K562 (cell line): ENCODE data around the gene HRCT1. TPM values are rescaled to one million over a fixed set of nuclear protein-coding genes. Genes with fewer than 3 reads are reported as not detected.

Source experiments
- ATAC-seq: fragments of 200-7000 bp; cut with Tn5 transposase; 3 replicates; pipeline ENCODE4 v1.9.1; 2020; ENCODE audit warnings: moderate library complexity
- BruUV-seq: library from RNA; stranded (reverse); fragments of 400-500 nt; replicated peaks from 2 replicates; lab custom pipeline; 2021; lab: Mats Ljungman, UMichigan
- CTCF ChIA-PET: fragments of 300-600 bp; formaldehyde crosslinking; extraction: SDS; loops from one replicate; lab custom pipeline; 2021; ENCODE audit warnings: low intra/inter-chr PET ratio; lab: Yijun Ruan, JAX
- POLR2A ChIA-PET: fragments of 300-600, 350-650 bp; sonication (Branson Sonifier 250); formaldehyde crosslinking; extraction: SDS; loops from one replicate; lab custom pipeline; 2021; ENCODE audit warnings: antibody characterized with exemption, inconsistent platforms; lab: Yijun Ruan, JAX
- DNase-seq, 4 experiments: peaks; one replicate each; pipeline versions ENCODE4 v3.0.0 to v3.0.0-alpha.2; 2011 to 2018; ENCODE audit warnings: low spot score in 3 of 4, mixed read lengths in 3 of 4; ENCODE audit errors: extremely low read depth in 1 of 4
- FAIRE-seq: peaks from 2 replicates; lab custom pipeline; 2011; peaks lifted over from hg19 to GRCh38; lab: Jason Lieb, UNC
- H2AFZ ChIP-seq: 2 replicates; pipeline ENCODE4 v1.6.0; 2011; ENCODE audit warnings: low read depth, low read length, control low read depth, inconsistent platforms
- H3K27ac ChIP-seq: fragments of 200-600 bp; 3 replicates; pipeline ENCODE4 v1.8.0; 2011; ENCODE audit warnings: low read depth, mild to moderate bottlenecking, control low read depth, inconsistent platforms, low read length, moderate library complexity, mixed read lengths; ENCODE audit errors: extremely low read depth
- H3K27me3 ChIP-seq, 2 experiments: fragments of 300-600 bp in 1 of 2; 2 replicates in 1 of 2; 3 replicates in 1 of 2; pipeline versions ENCODE4 v1.6.0 to v1.8.0; 2011; ENCODE audit warnings: inconsistent platforms in 2 of 2, low read length in 2 of 2, mild to moderate bottlenecking in 1 of 2, mixed read lengths in 1 of 2, moderate library complexity in 1 of 2; ENCODE audit not compliant: control insufficient read depth in 2 of 2, insufficient read depth in 2 of 2
- H3K36me3 ChIP-seq: fragments of 300-600 bp; 3 replicates; pipeline ENCODE4 v1.8.0; 2011; ENCODE audit warnings: mild to moderate bottlenecking, low read length, inconsistent platforms; ENCODE audit not compliant: control insufficient read depth, insufficient read depth
- H3K4me1 ChIP-seq, 2 experiments: fragments of 200-600 bp in 1 of 2; replicated peaks in 1 of 2; 2 replicates in 1 of 2; 3 replicates in 1 of 2; pipeline versions ENCODE4 v1.5.1 to v1.8.0; 2011; ENCODE audit warnings: inconsistent platforms in 2 of 2, low read length in 2 of 2, mild to moderate bottlenecking in 1 of 2, mixed read lengths in 1 of 2, moderate library complexity in 1 of 2; ENCODE audit not compliant: control insufficient read depth in 2 of 2, insufficient read depth in 2 of 2
- H3K4me2 ChIP-seq: 2 replicates; pipeline ENCODE4 v1.6.1; 2011; ENCODE audit warnings: low read length, control low read depth, inconsistent platforms, mixed read lengths; ENCODE audit not compliant: insufficient read depth
- H3K4me3 ChIP-seq: fragments of 200-600 bp; sonication (generic), shearing (Covaris generic); 2 replicates; pipeline ENCODE4 v1.5.1; 2016; ENCODE audit warnings: control low read depth, inconsistent platforms
- H3K79me2 ChIP-seq: fragments of 200-600 bp; 3 replicates; pipeline ENCODE4 v1.8.0; 2011; ENCODE audit warnings: low read length, inconsistent platforms; ENCODE audit not compliant: control insufficient read depth, insufficient read depth
- H3K9ac ChIP-seq, 2 experiments: 2 replicates each; pipeline versions ENCODE4 v1.6.0 to v1.6.1; 2011; ENCODE audit warnings: low read depth in 2 of 2, low read length in 2 of 2, control low read depth in 1 of 2, inconsistent platforms in 1 of 2, mild to moderate bottlenecking in 1 of 2, mixed read lengths in 1 of 2; ENCODE audit not compliant: insufficient read depth in 1 of 2
- H3K9me1 ChIP-seq: one replicate; pipeline ENCODE4 v1.6.0; 2011; ENCODE audit warnings: inconsistent platforms, mild to moderate bottlenecking, low read length, moderate library complexity; ENCODE audit not compliant: control insufficient read depth, insufficient read depth
- H3K9me3 ChIP-seq: replicated peaks from 2 replicates; pipeline ENCODE4 v1.5.1; 2011; ENCODE audit warnings: low read depth, low read length, inconsistent platforms; ENCODE audit not compliant: control insufficient read depth, insufficient read depth
- H4K20me1 ChIP-seq: replicated peaks from 2 replicates; pipeline ENCODE4 v1.6.1; 2011; ENCODE audit warnings: low read length, inconsistent platforms, mixed read lengths; ENCODE audit not compliant: control insufficient read depth, insufficient read depth
- ELF2 ChIP-seq: fragments of 250-450 bp; sonication (Bioruptor Pico); IDR thresholded peaks from 2 replicates; pipeline ENCODE4 v1.5.0; 2021; ENCODE audit warnings: mild to moderate bottlenecking
- EZH2 ChIP-seq: IDR thresholded peaks from 2 replicates; pipeline ENCODE4 v1.6.1; 2012; ENCODE audit warnings: low read depth, mild to moderate bottlenecking, inconsistent platforms, low read length, borderline replicate concordance
- HDAC1 ChIP-seq, 2 experiments: fragments of 450-650 bp; IDR thresholded peaks; 2 replicates each; pipeline ENCODE4 v1.6.1; 2016 to 2017; ENCODE audit warnings: inconsistent platforms in 1 of 2, mild to moderate bottlenecking in 1 of 2, moderate library complexity in 1 of 2
- TAF15 ChIP-seq: fragments of 200-400 bp; formaldehyde crosslinking; IDR thresholded peaks from 2 replicates; pipeline ENCODE4 v1.6.1; 2017; ENCODE audit warnings: mild to moderate bottlenecking, low read depth, low read length, moderate library complexity
- TFAM ChIP-seq: fragments of 250-450 bp; sonication (Bioruptor Pico); conservative IDR thresholded peaks from 2 replicates; pipeline ENCODE4 v1.5.0; 2021; ENCODE audit warnings: mild to moderate bottlenecking, moderate library complexity
- WGBS: fragments of 100-300 bp; shearing (Covaris generic); methylation state at CpG from one replicate; pipeline ENCODE4 v1.1.6; 2016; ENCODE audit warnings: low coverage, mixed read lengths; ENCODE audit not compliant: insufficient coverage; ENCODE audit errors: missing lambda C conversion rate; 5-methylcytosine and 5-hydroxymethylcytosine counted together
- in situ Hi-C: fragments of 300-500 bp; cut with MboI; formaldehyde crosslinking; loops from 4 replicates; pipeline ENCODE4 v1.15.0; 2018; ENCODE audit warnings: inconsistent platforms, mixed read lengths
- intact Hi-C: fragments of 100-400 bp; cut with micrococcal nuclease; formaldehyde crosslinking; loops from 2 replicates; pipeline ENCODE4 v1.14.2; 2022
- polyA plus RNA-seq, 8 experiments: library from polyadenylated mRNA; depleted of rRNA in 4 of 8; stranded (reverse) in 5 of 8; unstranded in 3 of 8; fragments of >200 nt; fragmentation: Nextera tagmentation in 2 of 8; fragmentation: Illumina TruSeq in 1 of 8; extraction: Ambion mirVana in 2 of 8; extraction: Trizol in 1 of 8; gene quantifications; 2 replicates each; pipeline versions ENCODE4 v1.2.1 to v1.2.3, GENCODE V29; 2011 to 2014; ENCODE audit warnings: inconsistent platforms in 1 of 8, missing spikeins in 1 of 8
- total RNA-seq, 7 experiments: library from RNA; depleted of rRNA in 6 of 7; stranded (reverse); fragments of >200 nt in 6 of 7; fragmentation: Illumina TruSeq in 2 of 7; extraction: Trizol in 2 of 7; gene quantifications; 2 replicates each; pipeline versions ENCODE4 v1.2.1 to v1.2.3, GENCODE V29; 2011 to 2021; ENCODE audit warnings: low replicate concordance in 1 of 7
- TF ChIP-seq, protein P1 (sequence below): conservative IDR thresholded peaks from 2 replicates; pipeline ENCODE4 v1.6.1; 2011; ENCODE audit warnings: low read depth, mild to moderate bottlenecking, low read length; ENCODE audit not compliant: control insufficient read depth
- TF ChIP-seq, protein P2 (sequence below): fragments of 250-450 bp; sonication (Bioruptor Pico); IDR thresholded peaks from 2 replicates; pipeline ENCODE4 v1.8.0; 2022; ENCODE audit warnings: moderate library complexity, mild to moderate bottlenecking, inconsistent platforms
- TF ChIP-seq, protein P3 (sequence below), 2 experiments: fragments of 450-650 bp; formaldehyde crosslinking in 1 of 2; IDR thresholded peaks; 2 replicates each; pipeline versions ENCODE4 v1.4.0 to v1.6.1; 2014 to 2020; ENCODE audit warnings: mild to moderate bottlenecking in 2 of 2, borderline replicate concordance in 1 of 2, low read depth in 1 of 2

HRCT1 gene
- total and polyA plus RNA-seq, 9 of the 15 experiments (the other 6 are each of a cell fraction or from before 2014, with no cell fraction given), result 0.40 TPM; not detected in 8

DNA sequence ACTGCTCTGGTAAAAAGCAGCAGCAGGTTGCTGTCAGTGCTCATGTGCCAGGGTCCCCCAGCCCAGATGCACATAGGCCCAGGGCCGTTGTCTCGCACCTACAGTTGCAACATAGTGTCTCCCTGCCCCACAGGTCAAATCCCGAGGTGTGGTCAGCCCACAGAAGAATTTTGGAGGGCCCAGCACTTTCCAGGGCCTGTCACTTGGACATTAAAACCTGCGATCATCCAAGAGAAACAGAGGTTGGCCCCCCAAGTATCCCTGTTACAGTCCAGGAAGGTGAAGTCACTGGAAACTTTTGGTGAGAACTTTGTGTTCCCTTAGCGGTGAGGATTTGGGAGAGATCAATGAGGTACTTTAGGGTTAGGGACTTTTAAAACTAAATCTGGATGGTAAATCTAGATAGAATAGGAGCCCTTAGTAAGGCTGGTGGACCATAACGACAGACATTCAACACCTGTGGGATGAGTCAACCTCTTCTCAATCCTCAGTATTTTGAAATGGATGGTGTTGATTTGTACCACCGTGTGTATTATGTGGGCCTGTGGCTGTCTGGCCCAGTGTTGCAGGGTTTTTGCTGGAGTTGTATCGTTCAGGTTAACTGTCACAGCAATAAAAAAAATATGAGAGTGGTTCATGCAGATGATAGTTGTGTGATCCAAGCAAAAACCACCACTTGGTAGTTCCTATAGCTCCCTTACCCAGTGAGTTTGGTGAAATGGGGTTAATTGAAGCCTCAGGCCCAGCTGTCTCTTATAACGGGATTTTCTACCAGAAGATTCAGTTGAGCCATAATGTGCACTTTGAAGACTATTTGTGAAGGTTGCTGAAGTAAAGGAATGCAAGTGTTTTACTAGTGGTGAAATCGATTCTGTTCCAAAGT is 32.7 kb downstream of the HRCT1 start:
- ChIA-PET CTCF (no interaction called here), POLR2A (interaction anchor here (0.8 to 2.4 kb wide), 3 partner anchors 13 to 60 kb away, joined by 3 to 10 read pairs (median 3); no protein-coding TSS in a partner anchor)
- Histone ChIP-seq H3K27ac (no peak overlapping the region), H3K36me3 (no peaks in the 10 kb centered on the region), H3K4me1 (no peaks in the 10 kb centered on the region; a peak in 2 of 5 replicates), H4K20me1 (no peaks in the 10 kb centered on the region), H3K9me1 (no peaks in the 10 kb centered on the region), H3K9me3 (no peaks in the 10 kb centered on the region), H3K27me3 (no peaks in the 10 kb centered on the region), H3K9ac (no peak overlapping the region), H3K4me2 (no peak overlapping the region), H3K4me3 (no peak overlapping the region), H2AFZ (peak overlapping the region; percentile 8; the same call in 1 of the 2 replicates), H3K79me2 (no peaks in the 10 kb centered on the region)
- ATAC-seq (no peak), DNase-seq (no peak), FAIRE-seq (no peak)
- BruUV-seq, result no TSS peak
- TF ChIP-seq TAF15, result no peak
- TF ChIP-seq, protein P1, sequence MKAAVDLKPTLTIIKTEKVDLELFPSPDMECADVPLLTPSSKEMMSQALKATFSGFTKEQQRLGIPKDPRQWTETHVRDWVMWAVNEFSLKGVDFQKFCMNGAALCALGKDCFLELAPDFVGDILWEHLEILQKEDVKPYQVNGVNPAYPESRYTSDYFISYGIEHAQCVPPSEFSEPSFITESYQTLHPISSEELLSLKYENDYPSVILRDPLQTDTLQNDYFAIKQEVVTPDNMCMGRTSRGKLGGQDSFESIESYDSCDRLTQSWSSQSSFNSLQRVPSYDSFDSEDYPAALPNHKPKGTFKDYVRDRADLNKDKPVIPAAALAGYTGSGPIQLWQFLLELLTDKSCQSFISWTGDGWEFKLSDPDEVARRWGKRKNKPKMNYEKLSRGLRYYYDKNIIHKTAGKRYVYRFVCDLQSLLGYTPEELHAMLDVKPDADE, result no peak
- TF ChIP-seq, protein P2, sequence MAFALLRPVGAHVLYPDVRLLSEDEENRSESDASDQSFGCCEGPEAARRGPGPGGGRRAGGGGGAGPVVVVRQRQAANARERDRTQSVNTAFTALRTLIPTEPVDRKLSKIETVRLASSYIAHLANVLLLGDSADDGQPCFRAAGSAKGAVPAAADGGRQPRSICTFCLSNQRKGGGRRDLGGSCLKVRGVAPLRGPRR (CRISPR knock-in tag), result no peak
- no peak for TF ChIP-seq ELF2 (CRISPR knock-in tag)
- TF ChIP-seq HDAC1 (IDR thresholded peaks at IDR 0.05), result no peak
- TF ChIP-seq EZH2, result no peak
- no peak for TF ChIP-seq TFAM (CRISPR knock-in tag)
- TF ChIP-seq, protein P3, sequence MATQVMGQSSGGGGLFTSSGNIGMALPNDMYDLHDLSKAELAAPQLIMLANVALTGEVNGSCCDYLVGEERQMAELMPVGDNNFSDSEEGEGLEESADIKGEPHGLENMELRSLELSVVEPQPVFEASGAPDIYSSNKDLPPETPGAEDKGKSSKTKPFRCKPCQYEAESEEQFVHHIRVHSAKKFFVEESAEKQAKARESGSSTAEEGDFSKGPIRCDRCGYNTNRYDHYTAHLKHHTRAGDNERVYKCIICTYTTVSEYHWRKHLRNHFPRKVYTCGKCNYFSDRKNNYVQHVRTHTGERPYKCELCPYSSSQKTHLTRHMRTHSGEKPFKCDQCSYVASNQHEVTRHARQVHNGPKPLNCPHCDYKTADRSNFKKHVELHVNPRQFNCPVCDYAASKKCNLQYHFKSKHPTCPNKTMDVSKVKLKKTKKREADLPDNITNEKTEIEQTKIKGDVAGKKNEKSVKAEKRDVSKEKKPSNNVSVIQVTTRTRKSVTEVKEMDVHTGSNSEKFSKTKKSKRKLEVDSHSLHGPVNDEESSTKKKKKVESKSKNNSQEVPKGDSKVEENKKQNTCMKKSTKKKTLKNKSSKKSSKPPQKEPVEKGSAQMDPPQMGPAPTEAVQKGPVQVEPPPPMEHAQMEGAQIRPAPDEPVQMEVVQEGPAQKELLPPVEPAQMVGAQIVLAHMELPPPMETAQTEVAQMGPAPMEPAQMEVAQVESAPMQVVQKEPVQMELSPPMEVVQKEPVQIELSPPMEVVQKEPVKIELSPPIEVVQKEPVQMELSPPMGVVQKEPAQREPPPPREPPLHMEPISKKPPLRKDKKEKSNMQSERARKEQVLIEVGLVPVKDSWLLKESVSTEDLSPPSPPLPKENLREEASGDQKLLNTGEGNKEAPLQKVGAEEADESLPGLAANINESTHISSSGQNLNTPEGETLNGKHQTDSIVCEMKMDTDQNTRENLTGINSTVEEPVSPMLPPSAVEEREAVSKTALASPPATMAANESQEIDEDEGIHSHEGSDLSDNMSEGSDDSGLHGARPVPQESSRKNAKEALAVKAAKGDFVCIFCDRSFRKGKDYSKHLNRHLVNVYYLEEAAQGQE (IDR thresholded peaks at IDR 0.05; ENCODE audit: borderline replicate concordance), result no peak
- TF ChIP-seq, protein P3 (CRISPR knock-in tag; IDR thresholded peaks at IDR 0.05; ENCODE audit: low read depth), result no peak
- 55% methylated on average over 8 of the region's 10 CpGs for WGBS
- intact Hi-C loops (no loop called here), in situ Hi-C loops (no loop called here)
